Activated naive CD4-positive, alpha-beta T cell treated with anti-CD3 and anti-CD28 coated beads, Interleukin-2, amount 10 ng/mL, durations not matched to agents 7 days and 5 days (primary cell): ENCODE measurements around the gene SPINK1.
"Not testable (repeated sequence)": the region's sequence is repeated elsewhere in the genome, so short reads cannot be mapped to it uniquely, and the experiment has no call there.

ENCODE experiments used
- CTCF ChIA-PET: fragments of 350-600 bp; sonication (Branson Sonifier 250); formaldehyde crosslinking; loops from one replicate; lab custom pipeline; 2021; ENCODE audit warnings: antibody characterized with exemption; lab: Charles Lee
- DNase-seq: peaks from one replicate; pipeline ENCODE4 v3.0.0-alpha.2; 2020
- H3K27ac Mint-ChIP-seq: one replicate; pipeline ENCODE4 v1.8.0; 2021; ENCODE audit warnings: mild to moderate bottlenecking, moderate library complexity, mixed read lengths
- H3K27me3 Mint-ChIP-seq: one replicate; pipeline ENCODE4 v1.8.0; 2021; ENCODE audit warnings: mild to moderate bottlenecking, mixed read lengths
- H3K36me3 Mint-ChIP-seq: one replicate; pipeline ENCODE4 v1.8.0; 2021; ENCODE audit warnings: mixed read lengths
- H3K4me1 Mint-ChIP-seq: one replicate; pipeline ENCODE4 v1.8.0; 2021; ENCODE audit warnings: mixed read lengths
- H3K4me3 Mint-ChIP-seq: one replicate; pipeline ENCODE4 v1.8.0; 2021; ENCODE audit warnings: mild to moderate bottlenecking, moderate library complexity, mixed read lengths
- H3K9me3 Mint-ChIP-seq: one replicate; pipeline ENCODE4 v1.8.0; 2021; ENCODE audit warnings: mixed read lengths

The SPINK1 gene, protein sequence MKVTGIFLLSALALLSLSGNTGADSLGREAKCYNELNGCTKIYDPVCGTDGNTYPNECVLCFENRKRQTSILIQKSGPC

DNA sequence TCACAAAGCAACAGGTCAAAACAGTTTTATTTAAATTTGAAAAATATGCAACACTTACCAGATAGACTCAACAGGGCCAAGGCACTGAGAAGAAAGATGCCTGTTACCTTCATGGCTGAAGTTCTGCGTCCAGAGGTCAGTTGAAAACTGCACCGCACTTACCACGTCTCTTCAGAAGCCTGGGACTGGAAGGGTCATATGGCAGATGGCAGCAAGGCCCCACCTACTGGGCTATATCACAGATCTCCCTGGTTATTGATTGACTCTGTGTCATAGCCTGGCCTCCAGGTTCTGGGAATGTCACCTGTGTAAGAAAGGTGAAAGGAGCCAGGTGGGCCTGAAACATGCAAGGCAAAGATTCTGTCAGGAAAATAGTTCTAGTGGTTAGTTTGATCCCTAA is at the start of gene SPINK1:
Gene SPINK1 (minus strand): TSS at position 207 of the 400 bp plus-strand sequence. CDS start 94 bp downstream, at position 113.
- no peak within 1 kb of the TSS for H3K4me3 Mint-ChIP-seq
- CTCF ChIA-PET = interaction anchor here (0.5 kb wide), 1 partner anchor 204 kb away, joined by 4 read pairs; no protein-coding TSS in a partner anchor
- no peaks in the 10 kb centered on the region for H3K36me3 Mint-ChIP-seq
- no peaks in the 10 kb centered on the region for H3K9me3 Mint-ChIP-seq
- no peak for DNase-seq
- H3K4me1 Mint-ChIP-seq = no peaks in the 10 kb centered on the region
- no peak within 1 kb of the TSS for H3K27ac Mint-ChIP-seq
- no peaks in the 10 kb centered on the region for H3K27me3 Mint-ChIP-seq

DNA sequence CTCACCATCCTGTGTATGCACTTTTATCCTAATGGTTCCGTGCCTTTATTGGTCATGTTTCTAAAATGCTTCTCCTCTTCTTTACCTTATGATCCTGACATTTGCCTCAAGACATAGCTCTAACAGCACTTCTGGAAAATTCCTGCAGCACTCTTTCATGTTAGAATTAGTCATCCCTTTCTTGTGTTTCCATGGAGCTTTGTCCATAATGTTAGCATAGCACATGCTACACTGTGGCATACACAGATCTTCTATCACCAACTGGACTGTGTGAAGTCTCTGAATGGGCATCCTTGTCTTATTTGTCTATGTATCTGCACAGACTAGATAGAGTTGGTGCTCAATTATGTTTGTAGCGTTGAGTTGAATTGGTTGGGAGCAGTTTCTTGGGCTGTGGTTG is 49.0 kb upstream of the SPINK1 start:
- H3K9me3 Mint-ChIP-seq = no peaks in the 10 kb centered on the region
- H3K4me3 Mint-ChIP-seq = no peak overlapping the region
- H3K4me1 Mint-ChIP-seq = no peaks in the 10 kb centered on the region
- peaks cover 4% of the 10 kb centered on the region for H3K27me3 Mint-ChIP-seq
- H3K27ac Mint-ChIP-seq = no peak overlapping the region
- no peaks in the 10 kb centered on the region for H3K36me3 Mint-ChIP-seq
- CTCF ChIA-PET = no interaction called here
- DNase-seq = no peak

DNA sequence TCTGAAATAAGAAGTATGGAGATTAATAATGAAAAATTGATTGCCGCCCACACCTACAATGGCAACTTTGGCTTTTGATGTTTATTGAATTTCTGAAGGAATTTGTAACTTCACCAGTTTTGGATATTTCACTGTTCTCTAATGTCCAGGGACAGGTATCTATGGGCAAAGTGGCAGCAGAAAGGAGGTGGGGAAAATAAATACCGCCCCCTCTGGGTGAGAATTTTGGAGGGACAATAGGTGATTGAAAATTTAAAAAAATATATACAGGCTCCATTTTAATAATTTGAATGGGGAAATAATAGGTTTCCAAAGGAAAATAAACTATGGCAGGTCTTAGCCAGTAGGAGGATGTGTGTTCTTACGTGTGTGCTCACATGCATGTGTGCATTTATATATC is 48.3 kb upstream of the SPINK1 start:
- Mint-ChIP-seq H3K36me3 (no peaks in the 10 kb centered on the region), H3K4me3 (no peak overlapping the region), H3K27ac (no peak overlapping the region), H3K9me3 (no peaks in the 10 kb centered on the region), H3K27me3 (peaks cover 4% of the 10 kb centered on the region), H3K4me1 (no peaks in the 10 kb centered on the region)
- DNase-seq = no peak
- CTCF ChIA-PET = no interaction called here

DNA sequence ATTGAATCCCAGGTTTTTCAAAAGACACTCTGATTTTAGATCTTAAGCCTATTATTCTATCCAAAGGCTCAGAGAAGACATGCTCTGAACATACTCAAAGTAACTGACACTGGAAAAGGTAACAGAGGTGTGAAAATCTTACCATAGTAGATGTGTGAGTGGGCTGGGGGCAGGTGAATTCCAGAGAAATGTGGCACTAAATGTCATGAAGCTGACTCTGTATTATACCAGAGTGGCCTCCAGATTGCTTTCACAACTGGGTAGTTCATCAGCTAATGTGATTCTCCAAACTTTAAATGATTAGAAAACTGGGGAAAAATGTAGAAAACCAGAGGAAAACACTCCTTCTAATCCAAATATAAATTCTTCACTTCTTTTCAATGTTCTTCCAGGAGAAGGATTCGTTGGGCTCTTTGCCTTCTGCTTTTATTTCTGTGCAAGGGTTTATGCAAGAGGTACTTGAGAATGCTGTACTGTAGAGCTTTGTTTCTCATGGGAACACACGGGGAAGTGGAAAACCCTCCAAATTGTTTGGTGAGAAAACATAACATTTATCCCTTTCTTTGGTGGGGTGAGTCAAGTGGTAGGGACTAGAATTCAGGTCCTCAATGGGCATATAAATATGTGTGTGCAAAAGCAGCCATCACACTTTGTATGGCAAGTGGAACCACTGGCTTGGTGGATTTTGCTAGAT is 46.7 kb upstream of the SPINK1 start, which contains the start of gene SCGB3A2:
Gene SCGB3A2 (plus strand): TSS at position 646 of the 694 bp plus-strand sequence. CDS start 93 bp downstream, outside the sequence.
- peaks cover 4% of the 10 kb centered on the region for H3K27me3 Mint-ChIP-seq
- DNase-seq = no peak
- H3K4me1 Mint-ChIP-seq = no peaks in the 10 kb centered on the region
- H3K9me3 Mint-ChIP-seq = no peaks in the 10 kb centered on the region
- H3K4me3 Mint-ChIP-seq = no peak within 1 kb of the TSS
- H3K27ac Mint-ChIP-seq = no peak within 1 kb of the TSS
- H3K36me3 Mint-ChIP-seq = no peaks in the 10 kb centered on the region
- CTCF ChIA-PET = no interaction called here

DNA sequence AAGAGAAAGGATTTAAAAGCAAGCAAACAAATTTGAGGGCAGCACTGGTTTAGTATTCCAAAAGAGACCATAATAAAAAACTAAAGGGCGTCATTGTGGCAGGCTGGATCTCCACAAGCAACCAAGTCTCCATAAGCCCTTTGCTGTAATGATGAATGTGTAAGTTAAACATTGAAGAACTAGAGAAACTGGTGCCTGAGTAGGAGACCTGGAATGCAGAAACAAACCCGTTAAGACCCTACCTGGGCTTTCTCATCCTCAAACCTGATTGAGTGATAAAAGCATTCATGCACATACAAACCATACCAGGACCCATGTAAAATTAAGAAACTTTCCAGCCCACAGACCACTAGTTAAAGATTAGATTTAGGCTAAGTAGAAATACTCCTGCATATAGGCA is 45.2 kb upstream of the SPINK1 start:
- Mint-ChIP-seq H3K27ac (no peak overlapping the region), H3K9me3 (no peaks in the 10 kb centered on the region), H3K4me3 (no peak overlapping the region), H3K4me1 (no peaks in the 10 kb centered on the region), H3K36me3 (no peaks in the 10 kb centered on the region), H3K27me3 (peaks cover 4% of the 10 kb centered on the region)
- no peak for DNase-seq
- CTCF ChIA-PET = no interaction called here

DNA sequence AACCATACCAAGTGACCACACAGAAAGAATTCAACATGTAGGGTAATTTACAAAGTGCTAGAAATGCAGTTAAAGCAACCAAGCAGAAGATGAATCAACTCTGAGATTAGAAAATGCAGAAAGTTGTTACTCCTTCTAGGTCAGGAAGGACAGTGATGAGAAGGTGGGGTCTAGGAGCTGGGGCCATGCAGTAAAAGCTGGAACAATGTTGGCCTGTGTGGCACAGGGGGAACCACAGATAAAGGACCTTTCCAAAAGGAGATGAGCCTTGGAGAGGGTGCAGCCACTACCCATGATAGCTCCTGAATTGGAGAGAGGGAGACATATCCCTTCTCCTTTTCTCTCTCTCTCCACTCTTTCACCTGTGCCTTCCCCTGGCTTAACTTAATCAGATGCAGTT is 44.7 kb upstream of the SPINK1 start:
- peaks cover 4% of the 10 kb centered on the region for H3K27me3 Mint-ChIP-seq
- CTCF ChIA-PET = no interaction called here
- no peak for DNase-seq
- no peaks in the 10 kb centered on the region for H3K9me3 Mint-ChIP-seq
- no peak overlapping the region for H3K27ac Mint-ChIP-seq
- no peaks in the 10 kb centered on the region for H3K36me3 Mint-ChIP-seq
- H3K4me1 Mint-ChIP-seq = no peaks in the 10 kb centered on the region
- no peak overlapping the region for H3K4me3 Mint-ChIP-seq

DNA sequence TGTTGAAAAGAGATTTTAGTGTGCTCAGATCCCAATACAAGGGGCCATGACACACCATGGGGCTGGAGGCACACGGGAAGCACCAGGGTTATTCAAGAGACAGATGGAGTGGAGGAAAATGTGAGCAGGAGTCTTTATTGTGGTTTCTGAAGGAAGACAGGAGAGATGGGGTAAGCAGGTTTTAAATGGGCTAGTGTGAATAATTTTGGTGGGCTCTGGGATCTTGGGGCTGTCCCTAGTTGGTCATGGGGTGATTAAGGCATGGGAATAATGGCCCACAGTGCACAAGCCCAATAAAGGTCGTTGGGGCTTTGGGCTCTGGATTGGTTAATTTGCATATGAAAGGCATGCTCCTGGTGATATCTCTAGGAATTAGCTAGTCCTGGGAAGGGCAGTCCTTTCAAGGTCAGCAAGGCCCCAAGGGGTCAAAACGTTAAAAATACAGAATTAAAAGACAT is 43.5 kb upstream of the SPINK1 start:
- H3K27me3 Mint-ChIP-seq = peaks cover 4% of the 10 kb centered on the region
- DNase-seq = no peak
- H3K4me1 Mint-ChIP-seq = no peaks in the 10 kb centered on the region
- H3K9me3 Mint-ChIP-seq = no peaks in the 10 kb centered on the region
- H3K4me3 Mint-ChIP-seq = no peak overlapping the region
- no peak overlapping the region for H3K27ac Mint-ChIP-seq
- CTCF ChIA-PET = no interaction called here
- no peaks in the 10 kb centered on the region for H3K36me3 Mint-ChIP-seq

DNA sequence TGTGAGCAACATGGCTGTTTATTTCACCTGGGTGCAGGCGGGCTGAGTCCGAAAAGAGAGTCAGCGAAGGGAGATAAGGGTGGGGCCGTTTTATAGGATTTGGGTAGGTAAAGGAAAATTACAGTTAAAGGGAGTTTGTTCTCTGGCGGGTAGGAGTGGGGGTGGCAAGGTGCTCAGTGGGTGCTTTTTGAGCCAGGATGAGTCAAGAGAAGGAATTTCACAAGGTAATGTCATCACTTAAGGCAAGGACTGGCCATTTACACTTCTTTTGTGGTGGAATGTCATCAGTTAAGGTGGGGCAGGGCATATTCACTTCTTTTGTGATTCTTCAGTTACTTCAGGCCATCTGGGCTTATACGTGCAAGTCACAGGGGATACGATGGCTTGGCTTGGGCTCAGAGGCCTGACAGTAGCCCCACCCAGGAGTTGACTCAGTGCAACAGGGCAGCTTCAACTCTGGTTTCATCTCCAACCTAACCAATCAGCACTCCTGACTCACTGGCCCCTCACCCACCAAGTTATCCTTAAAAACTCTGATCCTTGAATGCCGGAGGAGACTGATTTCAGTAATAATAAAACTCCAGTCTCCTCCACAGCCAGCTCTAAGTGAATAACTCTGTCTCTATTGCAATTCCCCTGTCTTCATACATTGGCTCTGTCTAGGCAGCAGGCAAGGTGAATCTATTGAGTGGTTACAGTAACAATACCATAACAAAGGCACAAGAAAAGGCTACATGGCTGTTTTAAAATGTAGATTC is 42.8 kb upstream of the SPINK1 start:
- H3K27ac Mint-ChIP-seq, CTCF ChIA-PET, DNase-seq, H3K4me1 Mint-ChIP-seq, H3K9me3 Mint-ChIP-seq, H3K4me3 Mint-ChIP-seq, H3K27me3 Mint-ChIP-seq, H3K36me3 Mint-ChIP-seq: not testable (repeated sequence)

DNA sequence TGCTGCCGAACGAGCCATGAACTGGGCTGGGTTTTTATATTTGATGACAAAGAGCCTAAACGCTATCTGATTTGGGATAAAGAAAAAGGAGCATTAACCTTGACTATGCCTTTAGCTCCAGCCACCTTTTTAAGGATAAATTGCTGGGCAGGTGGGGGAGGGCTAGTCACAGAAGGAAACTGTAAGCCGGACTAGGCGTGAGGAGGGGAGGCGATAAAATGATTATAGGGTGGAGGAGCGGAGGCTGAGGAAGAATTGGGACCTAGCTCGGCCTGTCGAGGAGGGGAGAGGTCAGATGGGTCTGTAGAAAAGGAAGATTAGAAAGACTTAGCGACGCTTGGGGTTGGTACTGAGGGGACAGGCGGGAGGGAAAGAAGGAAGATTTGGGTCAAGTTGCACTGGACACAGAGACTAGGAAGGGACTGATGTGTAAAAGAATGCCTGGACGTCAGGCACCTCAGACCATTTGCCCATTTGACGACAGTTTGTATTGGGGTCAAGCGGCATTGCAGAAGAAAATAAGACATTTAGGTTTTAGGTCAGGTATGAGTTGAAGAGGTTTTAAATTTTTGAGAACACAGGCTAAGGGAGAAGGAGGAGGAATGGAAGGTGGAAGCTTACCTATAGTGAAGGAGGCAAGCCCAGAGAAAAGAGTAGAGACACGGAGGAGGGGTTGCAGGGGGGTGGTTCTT is 41.4 kb upstream of the SPINK1 start:
- DNase-seq, H3K27ac Mint-ChIP-seq, CTCF ChIA-PET, H3K4me1 Mint-ChIP-seq, H3K9me3 Mint-ChIP-seq, H3K36me3 Mint-ChIP-seq, H3K4me3 Mint-ChIP-seq, H3K27me3 Mint-ChIP-seq: not testable (repeated sequence)

DNA sequence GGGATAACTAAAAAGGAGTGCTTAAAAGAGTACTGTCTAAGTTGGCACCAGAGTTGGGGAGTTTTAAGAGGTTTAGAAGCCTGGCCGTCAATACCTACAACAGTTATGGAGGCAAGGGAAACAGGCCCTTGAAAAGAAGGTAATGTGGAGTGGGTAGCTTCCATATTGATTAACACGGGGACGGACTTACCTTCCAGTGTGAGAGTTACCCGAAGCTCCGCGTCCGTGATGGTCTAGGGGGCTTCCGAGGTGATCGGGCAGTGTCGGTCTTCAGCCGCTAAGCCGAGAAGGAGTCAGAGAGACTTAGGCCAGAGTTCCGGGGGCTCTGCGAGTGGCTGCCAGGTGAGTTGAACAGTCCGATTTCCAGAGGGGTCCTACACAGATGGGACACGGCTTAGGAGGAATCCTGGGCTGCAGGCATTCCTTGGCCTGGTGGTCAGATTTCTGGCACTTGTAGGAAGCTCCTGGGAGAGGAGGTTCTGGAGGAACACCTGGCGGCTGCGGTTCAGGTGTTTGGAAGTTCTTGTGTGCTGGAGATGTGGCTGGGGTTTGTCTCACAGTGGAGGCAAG is 40.6 kb upstream of the SPINK1 start:
- H3K27ac Mint-ChIP-seq, H3K4me1 Mint-ChIP-seq, CTCF ChIA-PET, H3K9me3 Mint-ChIP-seq, DNase-seq, H3K36me3 Mint-ChIP-seq, H3K27me3 Mint-ChIP-seq, H3K4me3 Mint-ChIP-seq: not testable (repeated sequence)

DNA sequence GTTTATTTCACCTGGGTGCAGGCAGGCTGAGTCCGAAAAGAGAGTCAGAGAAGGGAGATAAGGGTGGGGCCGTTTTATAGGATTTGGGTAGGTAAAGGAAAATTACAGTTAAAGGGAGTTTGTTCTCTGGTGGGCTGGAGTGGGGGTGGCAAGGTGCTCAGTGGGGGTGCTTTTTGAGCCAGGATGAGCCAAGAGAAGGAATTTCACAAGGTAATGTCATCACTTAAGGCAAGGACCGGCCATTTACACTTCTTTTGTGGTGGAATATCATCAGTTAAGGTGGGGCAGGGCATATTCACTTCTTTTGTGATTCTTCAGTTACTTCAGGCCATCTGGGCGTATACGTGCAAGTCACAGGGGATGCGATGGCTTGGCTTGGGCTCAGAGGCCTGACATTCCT is 38.4 kb upstream of the SPINK1 start:
- DNase-seq, H3K9me3 Mint-ChIP-seq, CTCF ChIA-PET, H3K4me1 Mint-ChIP-seq, H3K27ac Mint-ChIP-seq, H3K4me3 Mint-ChIP-seq, H3K36me3 Mint-ChIP-seq, H3K27me3 Mint-ChIP-seq: not testable (repeated sequence)

DNA sequence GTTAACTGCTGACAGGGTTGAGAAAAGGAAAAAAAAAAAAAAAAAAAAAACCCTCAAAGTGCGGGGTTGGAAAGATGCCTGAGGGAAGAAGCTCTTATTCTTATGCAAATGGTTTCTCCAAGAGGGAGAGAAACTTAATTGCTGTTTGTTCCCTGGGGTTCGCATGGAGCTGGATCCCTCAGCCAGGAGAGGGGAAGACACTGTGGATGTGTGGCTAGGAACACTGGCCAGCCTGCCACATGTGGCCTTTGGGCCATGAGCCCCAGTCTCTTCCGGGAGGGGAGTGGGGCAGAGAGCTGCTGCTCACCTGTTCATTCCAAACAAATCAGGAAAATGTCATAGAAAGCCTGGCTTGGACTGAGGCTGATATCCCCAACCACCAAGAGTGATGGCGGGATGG is 37.6 kb upstream of the SPINK1 start:
- Mint-ChIP-seq H3K27me3 (no peaks in the 10 kb centered on the region), H3K27ac (no peak overlapping the region), H3K9me3 (no peaks in the 10 kb centered on the region), H3K36me3 (no peaks in the 10 kb centered on the region), H3K4me1 (no peaks in the 10 kb centered on the region), H3K4me3 (no peak overlapping the region)
- CTCF ChIA-PET = no interaction called here
- DNase-seq = no peak

DNA sequence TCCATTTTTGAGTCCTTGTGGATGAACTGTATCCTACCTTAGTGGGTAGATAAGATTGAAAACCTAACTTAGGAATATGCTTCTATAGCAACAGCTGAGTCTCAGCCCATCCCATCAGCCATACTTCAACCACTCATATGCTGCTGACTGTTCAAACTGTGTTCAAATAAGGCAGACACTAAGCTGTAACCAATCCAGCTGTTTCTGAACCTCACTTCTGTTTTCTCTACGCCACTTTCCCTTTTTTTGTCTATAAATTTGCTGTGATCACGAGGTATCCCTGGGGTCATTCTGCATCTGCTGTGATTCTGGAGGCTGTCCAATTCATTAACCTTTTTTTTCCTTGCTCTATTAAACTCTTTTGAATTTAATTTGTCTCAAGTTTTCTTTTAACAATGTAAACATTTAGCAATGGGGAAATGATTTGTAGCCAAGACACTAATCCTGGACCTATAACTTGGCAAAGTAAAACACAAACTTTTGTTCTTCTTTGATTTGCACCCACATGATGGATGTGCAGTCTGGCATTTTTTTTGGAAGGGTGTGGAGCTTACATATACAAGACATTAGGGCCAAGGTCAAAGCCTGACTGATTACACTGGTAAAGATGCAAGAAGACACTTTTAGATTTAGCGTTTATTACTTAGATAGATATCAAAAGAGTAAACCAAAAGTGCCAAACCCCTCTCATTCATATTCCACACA is 32.1 kb upstream of the SPINK1 start:
- Mint-ChIP-seq H3K36me3 (no peaks in the 10 kb centered on the region), H3K9me3 (no peaks in the 10 kb centered on the region), H3K27ac (no peak overlapping the region), H3K27me3 (no peaks in the 10 kb centered on the region), H3K4me1 (no peaks in the 10 kb centered on the region), H3K4me3 (no peak overlapping the region)
- CTCF ChIA-PET = no interaction called here
- no peak for DNase-seq

DNA sequence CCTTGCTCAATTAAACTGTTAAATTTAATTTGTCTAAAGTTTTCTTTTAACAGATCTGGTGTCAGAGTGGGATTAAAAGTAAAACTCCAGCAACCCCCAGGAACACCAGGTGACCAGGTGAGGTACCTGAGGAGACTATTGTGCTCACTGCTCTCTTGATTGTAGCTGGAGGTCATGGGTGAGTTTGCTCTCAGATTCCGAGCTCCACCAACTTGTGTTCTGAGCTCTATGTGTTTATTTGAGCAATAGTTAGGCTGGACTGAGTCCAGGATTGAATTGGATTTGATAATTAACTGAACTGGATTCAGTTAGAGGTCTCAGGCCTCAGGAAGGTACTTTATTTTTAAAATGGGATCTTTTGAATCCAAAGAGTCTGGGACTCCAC is 29.2 kb upstream of the SPINK1 start:
- H3K27ac Mint-ChIP-seq = no peak overlapping the region

More for the DNA sequence above, 29.2 kb upstream of the SPINK1 start:
- Mint-ChIP-seq H3K9me3 (no peaks in the 10 kb centered on the region), H3K4me1 (no peaks in the 10 kb centered on the region), H3K36me3 (no peaks in the 10 kb centered on the region), H3K4me3 (no peak overlapping the region), H3K27me3 (no peaks in the 10 kb centered on the region)
- CTCF ChIA-PET = no interaction called here
- DNase-seq = no peak
